ENCODE results near the gene BAIAP2. TPM values are rescaled to one million over a fixed set of nuclear protein-coding genes. Genes with fewer than 3 reads are reported as not detected.

Gene BAIAP2
- total and polyA plus RNA-seq, 2 of the 13 experiments (the other 11 are each of a cell fraction or from before 2014, with no cell fraction given), result 22.5 to 24.0 TPM

DNA sequence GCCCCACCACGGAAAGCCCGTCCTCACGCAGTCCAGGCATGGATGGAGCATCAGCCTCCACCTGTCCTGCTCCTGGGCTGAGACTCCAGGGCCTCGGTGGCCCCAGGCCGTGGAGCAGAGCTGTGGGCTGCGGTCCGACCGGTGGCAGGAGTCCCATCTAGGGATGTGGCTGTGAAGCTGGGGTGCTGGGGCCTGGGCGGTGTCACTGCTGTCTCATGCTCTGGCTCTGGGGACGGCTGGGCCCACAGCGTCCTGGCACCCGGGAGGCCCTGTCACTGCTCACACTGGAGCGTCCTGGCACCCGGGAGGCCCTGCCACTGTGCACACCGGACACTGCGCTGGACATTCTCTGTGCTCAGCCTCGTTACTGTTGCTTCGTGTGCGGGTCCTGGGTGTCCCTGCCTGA, 8.4 kb downstream of the BAIAP2 start (continued):
- TF ChIP-seq, protein P1, sequence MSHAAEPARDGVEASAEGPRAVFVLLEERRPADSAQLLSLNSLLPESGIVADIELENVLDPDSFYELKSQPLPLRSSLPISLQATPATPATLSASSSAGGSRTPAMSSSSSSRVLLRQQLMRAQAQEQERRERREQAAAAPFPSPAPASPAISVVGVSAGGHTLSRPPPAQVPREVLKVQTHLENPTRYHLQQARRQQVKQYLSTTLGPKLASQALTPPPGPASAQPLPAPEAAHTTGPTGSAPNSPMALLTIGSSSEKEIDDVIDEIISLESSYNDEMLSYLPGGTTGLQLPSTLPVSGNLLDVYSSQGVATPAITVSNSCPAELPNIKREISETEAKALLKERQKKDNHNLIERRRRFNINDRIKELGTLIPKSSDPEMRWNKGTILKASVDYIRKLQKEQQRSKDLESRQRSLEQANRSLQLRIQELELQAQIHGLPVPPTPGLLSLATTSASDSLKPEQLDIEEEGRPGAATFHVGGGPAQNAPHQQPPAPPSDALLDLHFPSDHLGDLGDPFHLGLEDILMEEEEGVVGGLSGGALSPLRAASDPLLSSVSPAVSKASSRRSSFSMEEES (CRISPR knock-in tag; IDR thresholded peaks at IDR 0.05), result no peak
- TF ChIP-seq POLR2AphosphoS2 (IDR thresholded peaks at IDR 0.05; ENCODE audit: low read depth, low read length) (no peak), ZNF766 (CRISPR knock-in tag; IDR thresholded peaks at IDR 0.05; ENCODE audit: borderline replicate concordance) (no peak), XBP1 (CRISPR knock-in tag; IDR thresholded peaks at IDR 0.05) (no peak), ZNF468 (CRISPR knock-in tag; IDR thresholded peaks at IDR 0.05) (no peak), NR2F2 (IDR thresholded peaks at IDR 0.05; ENCODE audit: borderline replicate concordance, low read depth) (no peak), ZMYM4 (CRISPR knock-in tag; IDR thresholded peaks at IDR 0.05) (no peak; the same call in 1 of the 2 replicates), NCOR1 (IDR thresholded peaks at IDR 0.05; ENCODE audit: borderline replicate concordance, low read length) (no peak), PHF8 (CRISPR knock-in tag; IDR thresholded peaks at IDR 0.05) (no peak; the same call in 1 of the 2 replicates), ZNF234 (CRISPR knock-in tag; conservative IDR thresholded peaks at IDR 0.05) (no peak), ZNF367 (CRISPR knock-in tag; IDR thresholded peaks at IDR 0.05; ENCODE audit: borderline replicate concordance) (no peak)
- TF ChIP-seq, protein P2, sequence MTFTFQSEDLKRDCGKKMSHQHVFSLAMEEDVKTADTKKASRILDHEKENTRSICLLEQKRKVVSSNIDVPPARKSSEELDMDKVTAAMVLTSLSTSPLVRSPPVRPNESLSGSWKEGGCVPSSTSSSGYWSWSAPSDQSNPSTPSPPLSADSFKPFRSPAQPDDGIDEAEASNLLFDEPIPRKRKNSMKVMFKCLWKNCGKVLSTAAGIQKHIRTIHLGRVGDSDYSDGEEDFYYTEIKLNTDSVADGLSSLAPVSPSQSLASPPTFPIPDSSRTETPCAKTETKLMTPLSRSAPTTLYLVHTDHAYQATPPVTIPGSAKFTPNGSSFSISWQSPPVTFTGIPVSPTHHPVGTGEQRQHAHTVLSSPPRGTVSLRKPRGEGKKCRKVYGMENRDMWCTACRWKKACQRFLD (CRISPR knock-in tag; IDR thresholded peaks at IDR 0.05; ENCODE audit: borderline replicate concordance), result no peak
- TF ChIP-seq, protein P3, sequence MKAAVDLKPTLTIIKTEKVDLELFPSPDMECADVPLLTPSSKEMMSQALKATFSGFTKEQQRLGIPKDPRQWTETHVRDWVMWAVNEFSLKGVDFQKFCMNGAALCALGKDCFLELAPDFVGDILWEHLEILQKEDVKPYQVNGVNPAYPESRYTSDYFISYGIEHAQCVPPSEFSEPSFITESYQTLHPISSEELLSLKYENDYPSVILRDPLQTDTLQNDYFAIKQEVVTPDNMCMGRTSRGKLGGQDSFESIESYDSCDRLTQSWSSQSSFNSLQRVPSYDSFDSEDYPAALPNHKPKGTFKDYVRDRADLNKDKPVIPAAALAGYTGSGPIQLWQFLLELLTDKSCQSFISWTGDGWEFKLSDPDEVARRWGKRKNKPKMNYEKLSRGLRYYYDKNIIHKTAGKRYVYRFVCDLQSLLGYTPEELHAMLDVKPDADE (CRISPR knock-in tag; IDR thresholded peaks at IDR 0.05), result no peak
- TF ChIP-seq, protein P4, sequence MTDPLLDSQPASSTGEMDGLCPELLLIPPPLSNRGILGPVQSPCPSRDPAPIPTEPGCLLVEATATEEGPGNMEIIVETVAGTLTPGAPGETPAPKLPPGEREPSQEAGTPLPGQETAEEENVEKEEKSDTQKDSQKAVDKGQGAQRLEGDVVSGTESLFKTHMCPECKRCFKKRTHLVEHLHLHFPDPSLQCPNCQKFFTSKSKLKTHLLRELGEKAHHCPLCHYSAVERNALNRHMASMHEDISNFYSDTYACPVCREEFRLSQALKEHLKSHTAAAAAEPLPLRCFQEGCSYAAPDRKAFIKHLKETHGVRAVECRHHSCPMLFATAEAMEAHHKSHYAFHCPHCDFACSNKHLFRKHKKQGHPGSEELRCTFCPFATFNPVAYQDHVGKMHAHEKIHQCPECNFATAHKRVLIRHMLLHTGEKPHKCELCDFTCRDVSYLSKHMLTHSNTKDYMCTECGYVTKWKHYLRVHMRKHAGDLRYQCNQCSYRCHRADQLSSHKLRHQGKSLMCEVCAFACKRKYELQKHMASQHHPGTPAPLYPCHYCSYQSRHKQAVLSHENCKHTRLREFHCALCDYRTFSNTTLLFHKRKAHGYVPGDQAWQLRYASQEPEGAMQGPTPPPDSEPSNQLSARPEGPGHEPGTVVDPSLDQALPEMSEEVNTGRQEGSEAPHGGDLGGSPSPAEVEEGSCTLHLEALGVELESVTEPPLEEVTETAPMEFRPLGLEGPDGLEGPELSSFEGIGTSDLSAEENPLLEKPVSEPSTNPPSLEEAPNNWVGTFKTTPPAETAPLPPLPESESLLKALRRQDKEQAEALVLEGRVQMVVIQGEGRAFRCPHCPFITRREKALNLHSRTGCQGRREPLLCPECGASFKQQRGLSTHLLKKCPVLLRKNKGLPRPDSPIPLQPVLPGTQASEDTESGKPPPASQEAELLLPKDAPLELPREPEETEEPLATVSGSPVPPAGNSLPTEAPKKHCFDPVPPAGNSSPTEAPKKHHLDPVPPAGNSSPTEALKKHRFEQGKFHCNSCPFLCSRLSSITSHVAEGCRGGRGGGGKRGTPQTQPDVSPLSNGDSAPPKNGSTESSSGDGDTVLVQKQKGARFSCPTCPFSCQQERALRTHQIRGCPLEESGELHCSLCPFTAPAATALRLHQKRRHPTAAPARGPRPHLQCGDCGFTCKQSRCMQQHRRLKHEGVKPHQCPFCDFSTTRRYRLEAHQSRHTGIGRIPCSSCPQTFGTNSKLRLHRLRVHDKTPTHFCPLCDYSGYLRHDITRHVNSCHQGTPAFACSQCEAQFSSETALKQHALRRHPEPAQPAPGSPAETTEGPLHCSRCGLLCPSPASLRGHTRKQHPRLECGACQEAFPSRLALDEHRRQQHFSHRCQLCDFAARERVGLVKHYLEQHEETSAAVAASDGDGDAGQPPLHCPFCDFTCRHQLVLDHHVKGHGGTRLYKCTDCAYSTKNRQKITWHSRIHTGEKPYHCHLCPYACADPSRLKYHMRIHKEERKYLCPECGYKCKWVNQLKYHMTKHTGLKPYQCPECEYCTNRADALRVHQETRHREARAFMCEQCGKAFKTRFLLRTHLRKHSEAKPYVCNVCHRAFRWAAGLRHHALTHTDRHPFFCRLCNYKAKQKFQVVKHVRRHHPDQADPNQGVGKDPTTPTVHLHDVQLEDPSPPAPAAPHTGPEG (CRISPR knock-in tag; IDR thresholded peaks at IDR 0.05), result no peak
- TF ChIP-seq, protein P5, sequence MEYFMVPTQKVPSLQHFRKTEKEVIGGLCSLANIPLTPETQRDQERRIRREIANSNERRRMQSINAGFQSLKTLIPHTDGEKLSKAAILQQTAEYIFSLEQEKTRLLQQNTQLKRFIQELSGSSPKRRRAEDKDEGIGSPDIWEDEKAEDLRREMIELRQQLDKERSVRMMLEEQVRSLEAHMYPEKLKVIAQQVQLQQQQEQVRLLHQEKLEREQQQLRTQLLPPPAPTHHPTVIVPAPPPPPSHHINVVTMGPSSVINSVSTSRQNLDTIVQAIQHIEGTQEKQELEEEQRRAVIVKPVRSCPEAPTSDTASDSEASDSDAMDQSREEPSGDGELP (IDR thresholded peaks at IDR 0.05; ENCODE audit: borderline replicate concordance, low read depth), result no peak
- TF ChIP-seq, protein P6, sequence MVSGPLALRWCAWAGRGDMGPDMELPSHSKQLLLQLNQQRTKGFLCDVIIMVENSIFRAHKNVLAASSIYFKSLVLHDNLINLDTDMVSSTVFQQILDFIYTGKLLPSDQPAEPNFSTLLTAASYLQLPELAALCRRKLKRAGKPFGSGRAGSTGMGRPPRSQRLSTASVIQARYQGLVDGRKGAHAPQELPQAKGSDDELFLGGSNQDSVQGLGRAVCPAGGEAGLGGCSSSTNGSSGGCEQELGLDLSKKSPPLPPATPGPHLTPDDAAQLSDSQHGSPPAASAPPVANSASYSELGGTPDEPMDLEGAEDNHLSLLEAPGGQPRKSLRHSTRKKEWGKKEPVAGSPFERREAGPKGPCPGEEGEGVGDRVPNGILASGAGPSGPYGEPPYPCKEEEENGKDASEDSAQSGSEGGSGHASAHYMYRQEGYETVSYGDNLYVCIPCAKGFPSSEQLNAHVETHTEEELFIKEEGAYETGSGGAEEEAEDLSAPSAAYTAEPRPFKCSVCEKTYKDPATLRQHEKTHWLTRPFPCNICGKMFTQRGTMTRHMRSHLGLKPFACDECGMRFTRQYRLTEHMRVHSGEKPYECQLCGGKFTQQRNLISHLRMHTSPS (CRISPR knock-in tag; IDR thresholded peaks at IDR 0.05; ENCODE audit: low read depth), result no peak
- TF ChIP-seq, protein P7, sequence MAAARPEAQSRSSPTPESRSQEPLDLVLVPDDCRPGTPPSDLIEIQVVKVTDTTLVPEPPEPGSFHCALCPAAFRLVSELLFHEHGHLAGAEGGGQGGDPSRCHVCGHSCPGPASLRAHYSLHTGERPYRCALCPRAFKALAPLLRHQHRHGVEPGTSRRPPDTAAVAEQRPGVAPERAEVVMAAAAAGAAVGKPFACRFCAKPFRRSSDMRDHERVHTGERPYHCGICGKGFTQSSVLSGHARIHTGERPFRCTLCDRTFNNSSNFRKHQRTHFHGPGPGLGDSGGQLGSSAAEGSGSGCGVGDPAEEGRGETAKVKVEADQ (CRISPR knock-in tag; IDR thresholded peaks at IDR 0.05; ENCODE audit: borderline replicate concordance), result no peak
